AG04450 (cell line): ENCODE results near the gene SFXN4. TPM values are rescaled to one million over a fixed set of nuclear protein-coding genes. Genes with fewer than 3 reads are reported as not detected.
A peak's percentile ranks its signal among the peaks of the same experiment; 100 is the strongest.

Experiments used
- CTCF ChIA-PET: fragments of 300-600, 350-600 bp; formaldehyde crosslinking; extraction: SDS; loops from one replicate; lab custom pipeline; 2022; ENCODE audit warnings: antibody characterized with exemption, inconsistent platforms; lab: Charles Lee
- POLR2A ChIA-PET: fragments of 350-600 bp; formaldehyde crosslinking; extraction: SDS; loops from one replicate; lab custom pipeline; 2021; ENCODE audit warnings: antibody characterized with exemption, inconsistent platforms; lab: Yijun Ruan, JAX
- DNase-seq: peaks from one replicate; pipeline ENCODE4 v3.0.0-alpha.2; 2011; ENCODE audit warnings: low read depth, low spot score
- H3K27ac ChIP-seq: one replicate; pipeline ENCODE4 v1.5.1; 2012; ENCODE audit warnings: low read depth, low read length, control low read depth
- H3K27me3 ChIP-seq: one replicate; pipeline ENCODE4 v1.6.0; 2012; ENCODE audit warnings: low read length; ENCODE audit not compliant: control insufficient read depth, insufficient read depth
- H3K4me3 ChIP-seq: 2 replicates; pipeline ENCODE4 v1.5.1; 2011; ENCODE audit warnings: mild to moderate bottlenecking, low read depth, low read length, control low read depth
- H3K9me3 ChIP-seq: 2 replicates; pipeline ENCODE4 v1.5.1; 2012; ENCODE audit warnings: low read length; ENCODE audit not compliant: control insufficient read depth, insufficient read depth
- polyA plus RNA-seq: library from polyadenylated mRNA; depleted of rRNA; stranded (reverse); fragments of >200 nt; gene quantifications from 2 replicates; pipeline ENCODE4 v1.2.3, GENCODE V29; 2011
- TF ChIP-seq, protein P1 (sequence below): IDR thresholded peaks from 2 replicates; pipeline ENCODE4 v1.5.1; 2011; ENCODE audit warnings: low read depth, low read length, control low read depth, inconsistent platforms

The SFXN4 gene
- polyA plus RNA-seq, 1 experiment, result 17.1 TPM

- TF ChIP-seq, protein P1, sequence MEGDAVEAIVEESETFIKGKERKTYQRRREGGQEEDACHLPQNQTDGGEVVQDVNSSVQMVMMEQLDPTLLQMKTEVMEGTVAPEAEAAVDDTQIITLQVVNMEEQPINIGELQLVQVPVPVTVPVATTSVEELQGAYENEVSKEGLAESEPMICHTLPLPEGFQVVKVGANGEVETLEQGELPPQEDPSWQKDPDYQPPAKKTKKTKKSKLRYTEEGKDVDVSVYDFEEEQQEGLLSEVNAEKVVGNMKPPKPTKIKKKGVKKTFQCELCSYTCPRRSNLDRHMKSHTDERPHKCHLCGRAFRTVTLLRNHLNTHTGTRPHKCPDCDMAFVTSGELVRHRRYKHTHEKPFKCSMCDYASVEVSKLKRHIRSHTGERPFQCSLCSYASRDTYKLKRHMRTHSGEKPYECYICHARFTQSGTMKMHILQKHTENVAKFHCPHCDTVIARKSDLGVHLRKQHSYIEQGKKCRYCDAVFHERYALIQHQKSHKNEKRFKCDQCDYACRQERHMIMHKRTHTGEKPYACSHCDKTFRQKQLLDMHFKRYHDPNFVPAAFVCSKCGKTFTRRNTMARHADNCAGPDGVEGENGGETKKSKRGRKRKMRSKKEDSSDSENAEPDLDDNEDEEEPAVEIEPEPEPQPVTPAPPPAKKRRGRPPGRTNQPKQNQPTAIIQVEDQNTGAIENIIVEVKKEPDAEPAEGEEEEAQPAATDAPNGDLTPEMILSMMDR, result no peak
- ChIA-PET CTCF (interaction anchor here (0.6 to 1.5 kb wide), 2 partner anchors 66 to 284 kb away, joined by 3 read pairs; no protein-coding TSS in a partner anchor), POLR2A (no interaction called here)
- Histone ChIP-seq H3K4me3 (no peak overlapping the region), H3K27me3 (no peaks in the 10 kb centered on the region), H3K9me3 (no peaks in the 10 kb centered on the region), H3K27ac (no peak overlapping the region)
- no peak for DNase-seq
Measured at GRCh38 chr10:119131512-119132240, 33.8 kb downstream of the SFXN4 start.

DNA sequence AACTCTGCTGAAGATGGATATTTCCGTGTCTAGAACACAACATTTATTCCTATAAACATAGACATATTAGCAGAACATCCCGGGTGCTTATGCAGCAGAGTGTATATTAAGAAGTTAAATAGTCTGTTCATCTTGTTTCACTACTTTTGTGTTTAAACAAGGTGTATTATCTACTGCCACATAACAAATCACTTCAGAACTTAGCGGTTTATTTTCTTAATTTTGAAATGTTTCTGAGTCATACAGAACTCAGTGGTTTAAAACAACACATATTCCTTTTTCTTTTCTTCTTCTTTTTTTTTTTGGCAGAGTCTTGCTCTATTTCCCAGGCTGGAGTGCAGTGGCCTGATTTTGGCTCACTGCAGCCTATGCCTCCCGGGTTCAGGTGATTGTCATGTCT lies 35.8 kb downstream of the SFXN4 start:
- POLR2A ChIA-PET, result no interaction called here
- no peak for DNase-seq
- Histone ChIP-seq H3K4me3 (no peak overlapping the region), H3K27ac (no peak overlapping the region), H3K27me3 (no peaks in the 10 kb centered on the region), H3K9me3 (no peaks in the 10 kb centered on the region)
- TF ChIP-seq, protein P1, result no peak
- CTCF ChIA-PET, result no interaction called here

GRCh38 chr10:119125942-119126341 lies 39.6 kb downstream of the SFXN4 start:
- ChIA-PET CTCF (no interaction called here), POLR2A (no interaction called here)
- Histone ChIP-seq H3K27me3 (no peaks in the 10 kb centered on the region), H3K27ac (no peak overlapping the region), H3K9me3 (no peaks in the 10 kb centered on the region), H3K4me3 (no peak overlapping the region)
- DNase-seq, result no peak
- TF ChIP-seq, protein P1, result no peak

GRCh38 chr10:119120875-119121274 lies 44.6 kb downstream of the SFXN4 start:
- DNase-seq, result no peak
- ChIA-PET CTCF (no interaction called here), POLR2A (no interaction called here)
- Histone ChIP-seq H3K27ac (peak overlapping the region; percentile 83), H3K9me3 (no peaks in the 10 kb centered on the region), H3K4me3 (no peak overlapping the region), H3K27me3 (no peaks in the 10 kb centered on the region)
- TF ChIP-seq, protein P1, result no peak

DNA sequence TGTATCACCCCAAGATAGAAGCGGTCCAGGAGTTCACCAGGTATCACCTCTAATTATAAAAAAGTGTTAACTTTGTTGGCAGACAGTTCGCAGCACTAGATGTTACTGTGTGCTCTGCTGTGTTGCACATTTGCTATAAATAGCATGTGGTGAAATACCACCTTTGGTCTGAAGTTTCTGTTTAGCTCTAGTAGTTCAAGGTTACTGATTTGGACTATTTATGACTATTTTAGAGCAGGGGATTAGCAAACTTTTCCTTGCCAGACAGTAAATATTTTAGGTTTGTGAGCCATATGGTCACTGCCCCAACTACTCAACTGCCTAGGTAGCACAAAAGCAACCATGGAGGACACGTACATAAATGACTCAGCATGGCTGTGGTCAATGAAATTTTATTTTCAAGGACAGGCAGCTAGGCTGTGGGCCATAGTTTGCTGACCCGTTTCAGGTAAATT lies 45.1 kb downstream of the SFXN4 start:
- H3K27ac ChIP-seq, result peak overlapping the region; percentile 83
- no peak overlapping the region for H3K4me3 ChIP-seq
- POLR2A ChIA-PET, result no interaction called here
- CTCF ChIA-PET, result no interaction called here
- TF ChIP-seq, protein P1, result no peak
- H3K9me3 ChIP-seq, result no peaks in the 10 kb centered on the region
- DNase-seq, result peak; percentile 49
- H3K27me3 ChIP-seq, result no peaks in the 10 kb centered on the region
